Measurements from ENCODE around the gene YTHDF1.

DNA sequence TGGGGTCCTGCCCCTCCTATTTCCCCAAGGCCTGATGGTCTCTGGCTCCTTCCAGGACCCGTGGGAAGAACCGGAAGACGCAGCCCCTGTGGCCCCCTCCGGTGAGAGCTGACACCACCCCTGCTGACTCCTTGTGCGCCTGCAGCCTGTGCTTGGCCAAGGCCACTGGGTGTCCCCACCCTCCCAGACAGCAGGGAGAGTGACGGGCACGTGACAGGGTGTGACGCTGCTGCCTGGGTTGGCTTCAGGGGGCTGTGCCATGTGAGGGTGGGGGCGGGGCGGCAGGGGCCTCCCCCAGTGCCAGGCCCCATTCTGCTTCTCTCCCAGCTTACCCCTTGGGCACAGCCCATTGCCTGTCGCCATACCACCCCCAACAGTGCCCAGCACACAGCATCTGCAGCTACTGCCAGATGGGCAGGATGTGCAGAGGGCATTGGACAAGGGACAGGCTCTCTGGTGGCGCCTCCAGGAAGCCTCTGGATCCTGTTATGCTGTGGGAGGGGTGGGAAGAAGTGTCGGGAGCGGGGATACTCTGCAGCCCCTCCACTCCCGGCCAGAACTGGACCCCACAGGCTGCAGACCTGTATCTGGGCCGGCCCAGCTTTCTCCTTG, 22.7 kb upstream of the YTHDF1 start:
- TF ChIP-seq, protein P1, sequence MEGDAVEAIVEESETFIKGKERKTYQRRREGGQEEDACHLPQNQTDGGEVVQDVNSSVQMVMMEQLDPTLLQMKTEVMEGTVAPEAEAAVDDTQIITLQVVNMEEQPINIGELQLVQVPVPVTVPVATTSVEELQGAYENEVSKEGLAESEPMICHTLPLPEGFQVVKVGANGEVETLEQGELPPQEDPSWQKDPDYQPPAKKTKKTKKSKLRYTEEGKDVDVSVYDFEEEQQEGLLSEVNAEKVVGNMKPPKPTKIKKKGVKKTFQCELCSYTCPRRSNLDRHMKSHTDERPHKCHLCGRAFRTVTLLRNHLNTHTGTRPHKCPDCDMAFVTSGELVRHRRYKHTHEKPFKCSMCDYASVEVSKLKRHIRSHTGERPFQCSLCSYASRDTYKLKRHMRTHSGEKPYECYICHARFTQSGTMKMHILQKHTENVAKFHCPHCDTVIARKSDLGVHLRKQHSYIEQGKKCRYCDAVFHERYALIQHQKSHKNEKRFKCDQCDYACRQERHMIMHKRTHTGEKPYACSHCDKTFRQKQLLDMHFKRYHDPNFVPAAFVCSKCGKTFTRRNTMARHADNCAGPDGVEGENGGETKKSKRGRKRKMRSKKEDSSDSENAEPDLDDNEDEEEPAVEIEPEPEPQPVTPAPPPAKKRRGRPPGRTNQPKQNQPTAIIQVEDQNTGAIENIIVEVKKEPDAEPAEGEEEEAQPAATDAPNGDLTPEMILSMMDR (IDR thresholded peaks at IDR 0.05; ENCODE audit: low read length), result no peak
- no peak for TF ChIP-seq EZH2 (IDR thresholded peaks at IDR 0.05; ENCODE audit: borderline replicate concordance, low read length)
